ENCODE results near the gene SVOP.
A peak's percentile ranks its signal among the peaks of the same experiment; 100 is the strongest.
"Not testable (repeated sequence)": the region's sequence is repeated elsewhere in the genome, so short reads cannot be mapped to it uniquely, and the experiment has no call there.

SVOP gene

GRCh38 chr12:109058773-109059172 lies 37.9 kb upstream of the SVOP start:
- 0 out of 2 replicates have a peak, but pooled peaks cover 3% of the 10 kb centered on the region for H3K36me3 ChIP-seq

DNA sequence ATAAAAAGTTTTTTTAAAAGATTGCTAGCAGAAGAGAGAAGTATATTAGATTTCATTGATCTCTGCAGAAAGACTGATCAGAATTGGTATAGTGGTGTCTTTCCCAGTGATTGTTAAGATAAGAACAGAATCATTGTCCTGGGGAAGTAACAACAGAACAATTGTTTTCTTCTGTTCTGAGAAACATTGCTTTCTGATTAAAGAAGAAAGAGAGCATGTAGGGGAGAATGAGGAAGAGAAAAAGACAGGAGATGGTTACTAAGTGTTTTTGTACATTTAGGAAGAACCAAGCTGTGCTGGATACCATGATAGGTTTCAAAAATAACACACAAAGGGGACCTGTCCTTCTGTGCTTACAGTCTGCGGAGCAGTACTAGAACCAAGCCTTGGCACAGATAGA lies 36.5 kb upstream of the SVOP start:
- Histone ChIP-seq H3K27me3 (no peaks in the 10 kb centered on the region), H3K4me3 (ENCODE audit: low read depth, low read length) (no peak overlapping the region), H3K36me3 (0 out of 2 replicates have a peak, but pooled peaks cover 3% of the 10 kb centered on the region), H3K4me1 (no peaks in the 10 kb centered on the region), H3K9me3 (no peaks in the 10 kb centered on the region)
- no peak for DNase-seq
- TF ChIP-seq, protein P1, sequence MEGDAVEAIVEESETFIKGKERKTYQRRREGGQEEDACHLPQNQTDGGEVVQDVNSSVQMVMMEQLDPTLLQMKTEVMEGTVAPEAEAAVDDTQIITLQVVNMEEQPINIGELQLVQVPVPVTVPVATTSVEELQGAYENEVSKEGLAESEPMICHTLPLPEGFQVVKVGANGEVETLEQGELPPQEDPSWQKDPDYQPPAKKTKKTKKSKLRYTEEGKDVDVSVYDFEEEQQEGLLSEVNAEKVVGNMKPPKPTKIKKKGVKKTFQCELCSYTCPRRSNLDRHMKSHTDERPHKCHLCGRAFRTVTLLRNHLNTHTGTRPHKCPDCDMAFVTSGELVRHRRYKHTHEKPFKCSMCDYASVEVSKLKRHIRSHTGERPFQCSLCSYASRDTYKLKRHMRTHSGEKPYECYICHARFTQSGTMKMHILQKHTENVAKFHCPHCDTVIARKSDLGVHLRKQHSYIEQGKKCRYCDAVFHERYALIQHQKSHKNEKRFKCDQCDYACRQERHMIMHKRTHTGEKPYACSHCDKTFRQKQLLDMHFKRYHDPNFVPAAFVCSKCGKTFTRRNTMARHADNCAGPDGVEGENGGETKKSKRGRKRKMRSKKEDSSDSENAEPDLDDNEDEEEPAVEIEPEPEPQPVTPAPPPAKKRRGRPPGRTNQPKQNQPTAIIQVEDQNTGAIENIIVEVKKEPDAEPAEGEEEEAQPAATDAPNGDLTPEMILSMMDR (IDR thresholded peaks at IDR 0.05; ENCODE audit: low read depth, low read length) = no peak

More at GRCh38 chr12:109058773-109059172, 37.9 kb upstream of the SVOP start:
- Histone ChIP-seq H3K27me3 (no peaks in the 10 kb centered on the region), H3K4me1 (no peaks in the 10 kb centered on the region), H3K9me3 (no peaks in the 10 kb centered on the region), H3K4me3 (ENCODE audit: low read depth, low read length) (no peak overlapping the region)
- TF ChIP-seq, protein P1 (IDR thresholded peaks at IDR 0.05; ENCODE audit: low read depth, low read length) = no peak
- DNase-seq = no peak

- Histone ChIP-seq H3K9me3 (no peaks in the 10 kb centered on the region), H3K4me1 (no peaks in the 10 kb centered on the region), H3K4me3 (ENCODE audit: low read depth, low read length) (no peak overlapping the region), H3K36me3 (0 out of 2 replicates have a peak, but pooled peaks cover 3% of the 10 kb centered on the region), H3K27me3 (no peaks in the 10 kb centered on the region)
- no peak for DNase-seq
- TF ChIP-seq, protein P1 (IDR thresholded peaks at IDR 0.05; ENCODE audit: low read depth, low read length) = no peak
These were observed 36.0 kb upstream of the SVOP start for GRCh38 chr12:109056891-109057290.

- H3K27me3 ChIP-seq = no peaks in the 10 kb centered on the region
- TF ChIP-seq, protein P1 (IDR thresholded peaks at IDR 0.05; ENCODE audit: low read depth, low read length) = no peak
- DNase-seq = no peak
- no peaks in the 10 kb centered on the region for H3K4me1 ChIP-seq
- H3K9me3 ChIP-seq = no peaks in the 10 kb centered on the region
- 0 out of 2 replicates have a peak, but pooled peaks cover 3% of the 10 kb centered on the region for H3K36me3 ChIP-seq
- no peak overlapping the region for H3K4me3 ChIP-seq (ENCODE audit: low read depth, low read length)
These were observed 33.7 kb upstream of the SVOP start for GRCh38 chr12:109054520-109054919.

DNA sequence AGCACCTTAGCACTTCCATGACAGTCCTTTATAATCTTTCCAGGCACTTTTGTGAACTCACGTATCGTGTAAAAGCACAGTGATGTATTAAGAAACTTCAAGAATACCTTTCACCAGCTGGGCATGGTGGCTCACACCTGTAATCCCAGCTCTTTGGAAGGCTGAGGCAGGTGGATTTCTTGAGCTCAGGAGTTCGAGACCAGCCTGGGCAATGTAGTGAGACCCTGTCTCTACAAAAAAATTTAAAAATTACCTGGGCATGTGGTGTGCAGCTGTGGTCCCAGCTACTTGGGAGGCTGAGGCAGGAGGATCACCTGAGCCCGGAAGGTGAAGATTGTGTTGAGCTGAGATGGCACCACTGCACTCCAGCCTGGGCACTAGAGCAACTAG lies 33.3 kb upstream of the SVOP start:
- H3K9me3 ChIP-seq; H3K4me3 ChIP-seq (ENCODE audit: low read depth, low read length); DNase-seq; H3K4me1 ChIP-seq; H3K36me3 ChIP-seq; H3K27me3 ChIP-seq: not testable (repeated sequence)

DNA sequence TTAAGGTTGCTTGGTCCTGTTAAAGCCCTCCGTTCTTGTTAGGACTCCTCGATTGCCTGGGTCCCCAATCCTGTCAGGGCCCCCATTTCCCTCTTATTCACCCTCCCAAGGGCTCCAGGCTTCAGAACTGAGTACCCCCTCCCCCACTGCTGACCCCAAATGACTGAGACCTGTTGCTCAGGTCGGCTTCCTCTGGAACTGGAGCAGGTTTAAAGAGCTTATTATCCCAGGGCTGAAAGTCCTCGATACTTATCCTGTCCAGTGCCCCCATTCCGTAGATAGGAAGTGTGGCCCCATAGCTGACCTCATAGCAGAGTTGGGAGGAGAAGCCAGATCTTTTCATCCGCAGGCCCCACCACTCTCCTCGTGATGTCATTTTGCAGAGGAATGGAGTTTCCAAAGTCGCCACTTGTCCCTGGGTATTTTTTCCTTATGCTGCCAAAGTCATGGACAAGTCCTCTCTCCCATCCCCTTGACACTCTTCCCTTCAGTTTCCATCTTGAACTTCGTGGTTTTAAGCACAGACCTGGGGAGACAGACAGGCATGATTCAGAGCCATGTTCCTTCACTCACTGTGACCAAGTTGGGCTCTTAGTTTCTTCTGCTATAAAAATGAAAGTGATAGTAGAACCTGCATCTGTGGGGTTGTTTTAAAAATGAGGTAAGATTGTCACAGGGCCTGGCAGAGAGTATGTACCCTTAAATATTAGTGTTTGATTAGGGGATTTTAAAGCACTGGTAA lies 32.7 kb upstream of the SVOP start:
- H3K9me3 ChIP-seq = no peaks in the 10 kb centered on the region
- no peaks in the 10 kb centered on the region for H3K36me3 ChIP-seq
- peak overlapping the region; percentile 65 for H3K4me3 ChIP-seq (ENCODE audit: low read depth, low read length)
- no peak for DNase-seq
- H3K27me3 ChIP-seq = no peaks in the 10 kb centered on the region
- H3K4me1 ChIP-seq = no peaks in the 10 kb centered on the region
- TF ChIP-seq, protein P1 (IDR thresholded peaks at IDR 0.05; ENCODE audit: low read depth, low read length) = no peak
